NCI-H460 (cell line): ENCODE measurements around the gene S100A1. TPM values are rescaled to one million over a fixed set of nuclear protein-coding genes. Genes with fewer than 3 reads are reported as not detected.

ENCODE experiments used
- DNase-seq: peaks from one replicate; pipeline ENCODE4 v3.0.0-alpha.2; 2016; ENCODE audit warnings: low read depth; ENCODE audit errors: extremely low read depth
- total RNA-seq: library from RNA; depleted of rRNA; stranded (reverse); fragments of >200 nt; shearing (Covaris generic); gene quantifications from 2 replicates; pipeline ENCODE4 v1.2.3, GENCODE V29; 2014; rRNA removed

The S100A1 gene
- total RNA-seq, 1 experiment from 2014 or later = not detected

DNA sequence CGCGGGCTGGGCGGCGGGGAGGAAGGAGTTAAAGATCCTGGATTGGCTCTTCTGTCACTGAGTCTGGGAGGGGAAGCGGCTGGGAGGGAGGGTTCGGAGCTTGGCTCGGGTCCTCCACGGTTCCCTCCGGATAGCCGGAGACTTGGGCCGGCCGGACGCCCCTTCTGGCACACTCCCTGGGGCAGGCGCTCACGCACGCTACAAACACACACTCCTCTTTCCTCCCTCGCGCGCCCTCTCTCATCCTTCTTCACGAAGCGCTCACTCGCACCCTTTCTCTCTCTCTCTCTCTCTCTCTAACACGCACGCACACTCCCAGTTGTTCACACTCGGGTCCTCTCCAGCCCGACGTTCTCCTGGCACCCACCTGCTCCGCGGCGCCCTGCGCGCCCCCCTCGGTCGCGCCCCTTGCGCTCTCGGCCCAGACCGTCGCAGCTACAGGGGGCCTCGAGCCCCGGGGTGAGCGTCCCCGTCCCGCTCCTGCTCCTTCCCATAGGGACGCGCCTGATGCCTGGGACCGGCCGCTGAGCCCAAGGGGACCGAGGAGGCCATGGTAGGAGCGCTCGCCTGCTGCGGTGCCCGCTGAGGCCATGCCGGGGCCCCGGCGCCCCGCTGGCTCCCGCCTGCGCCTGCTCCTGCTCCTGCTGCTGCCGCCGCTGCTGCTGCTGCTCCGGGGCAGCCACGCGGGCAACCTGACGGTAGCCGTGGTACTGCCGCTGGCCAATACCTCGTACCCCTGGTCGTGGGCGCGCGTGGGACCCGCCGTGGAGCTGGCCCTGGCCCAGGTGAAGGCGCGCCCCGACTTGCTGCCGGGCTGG lies 50.5 kb downstream of the S100A1 start, which contains the start of gene NPR1:
Gene NPR1, plus strand, starts transcription at position 170 of the 818 bp plus-strand sequence. Its CDS starts 421 bp downstream, at position 591.
- DNase-seq = no peak

DNA sequence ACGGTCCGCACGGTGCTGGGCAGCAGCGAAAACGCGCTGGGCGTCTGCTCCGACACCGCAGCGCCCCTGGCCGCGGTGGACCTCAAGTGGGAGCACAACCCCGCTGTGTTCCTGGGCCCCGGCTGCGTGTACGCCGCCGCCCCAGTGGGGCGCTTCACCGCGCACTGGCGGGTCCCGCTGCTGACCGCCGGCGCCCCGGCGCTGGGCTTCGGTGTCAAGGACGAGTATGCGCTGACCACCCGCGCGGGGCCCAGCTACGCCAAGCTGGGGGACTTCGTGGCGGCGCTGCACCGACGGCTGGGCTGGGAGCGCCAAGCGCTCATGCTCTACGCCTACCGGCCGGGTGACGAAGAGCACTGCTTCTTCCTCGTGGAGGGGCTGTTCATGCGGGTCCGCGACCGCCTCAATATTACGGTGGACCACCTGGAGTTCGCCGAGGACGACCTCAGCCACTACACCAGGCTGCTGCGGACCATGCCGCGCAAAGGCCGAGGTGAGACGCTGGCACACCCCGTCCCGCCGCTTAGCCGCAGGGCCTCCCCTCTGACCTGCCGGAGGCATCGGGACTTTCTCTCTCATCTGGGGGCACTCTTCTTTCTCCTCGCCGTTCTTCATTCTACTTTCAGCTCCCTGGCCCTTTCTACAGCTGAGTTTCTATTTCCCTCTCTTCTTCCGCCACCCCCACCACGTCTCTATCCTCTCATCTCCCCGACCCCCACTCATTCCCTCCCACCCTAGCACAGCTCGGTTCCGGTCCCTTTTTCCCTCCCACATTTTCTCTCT lies 51.3 kb downstream of the S100A1 start:
- DNase-seq = no peak

DNA sequence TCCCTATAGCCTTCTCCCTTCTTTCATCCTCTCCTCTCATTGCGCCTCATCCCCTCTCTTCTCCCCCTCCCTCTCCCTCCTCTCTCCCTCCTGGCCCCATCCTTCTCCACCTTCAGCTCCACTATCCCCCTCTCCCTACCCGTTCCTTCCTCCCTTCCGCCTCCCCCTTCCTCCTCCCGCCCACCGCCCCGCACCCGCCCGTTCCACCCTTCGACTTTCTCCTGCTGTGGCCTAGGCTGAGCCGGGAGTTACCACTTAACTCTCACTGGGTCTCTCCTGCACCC lies 51.8 kb downstream of the S100A1 start:
- DNase-seq = no peak

Other genes with a start within 250 kb of the S100A1 start
- gene S100A8, start 237.4 kb upstream of the S100A1 start, total RNA-seq = not detected in 2 replicates
- gene S100A7A, start 211.9 kb upstream of the S100A1 start, total RNA-seq = not detected in 2 replicates
- gene S100A7, start 167.8 kb upstream of the S100A1 start, total RNA-seq = not detected in 2 replicates
- gene S100A6, start 92.4 kb upstream of the S100A1 start, total RNA-seq = 743 and 832 TPM in 2 replicates
- gene S100A5, start 87.5 kb upstream of the S100A1 start, total RNA-seq = 0.30 TPM in 1 of 2 replicates, not detected in the other
- gene S100A4, start 82.6 kb upstream of the S100A1 start, total RNA-seq = 201 and 238 TPM in 2 replicates
- gene S100A3, start 79.2 kb upstream of the S100A1 start, total RNA-seq = 1.1 and 3.4 TPM in 2 replicates
- 4.0 and 5.6 TPM in 2 replicates for gene S100A2, start 62.6 kb upstream of the S100A1 start, total RNA-seq
- gene S100A16, start 15.3 kb upstream of the S100A1 start, total RNA-seq = 96.5 and 101 TPM in 2 replicates
- not detected in 2 replicates for gene S100A14, start 12.1 kb upstream of the S100A1 start, total RNA-seq
- gene S100A13, start 929 bp upstream of the S100A1 start, total RNA-seq = 74.4 and 99.7 TPM in 2 replicates
- 82.8 and 101 TPM in 2 replicates for gene CHTOP, start 5.6 kb downstream of the S100A1 start, total RNA-seq
- gene SNAPIN, start 30.3 kb downstream of the S100A1 start, total RNA-seq = 72.9 and 80.0 TPM in 2 replicates
- gene ILF2, start 42.6 kb downstream of the S100A1 start, total RNA-seq = 294 and 315 TPM in 2 replicates
- 3.0 and 3.3 TPM in 2 replicates for gene NPR1, start 50.3 kb downstream of the S100A1 start, total RNA-seq
- gene INTS3, start 99.6 kb downstream of the S100A1 start, total RNA-seq = 36.3 and 46.6 TPM in 2 replicates
- gene SLC27A3, start 147.0 kb downstream of the S100A1 start, total RNA-seq = 0.69 and 1.2 TPM in 2 replicates